ENCODE measurements around the gene DLG2. TPM values are rescaled to one million over a fixed set of nuclear protein-coding genes. Genes with fewer than 3 reads are reported as not detected.

The DLG2 gene
- polyA plus RNA-seq, 1 donor, result 8.1 TPM

GRCh38 chr11:84497181-84497580 is 1130.0 kb downstream of the DLG2 start:
- no CpG with 5 or more reads among the region's 1 CpG for WGBS (ENCODE audit: insufficient coverage, low lambda C conversion rate)
- H3K9me3 ChIP-seq (ENCODE audit: control insufficient read depth, low read depth, low read length), result no peaks in the 10 kb centered on the region
- H3K36me3 ChIP-seq (ENCODE audit: control insufficient read depth, insufficient read depth, low read length), result no peaks in the 10 kb centered on the region

GRCh38 chr11:84496122-84496521 is 1131.0 kb downstream of the DLG2 start:
- Histone ChIP-seq H3K27ac (ENCODE audit: low read length) (no peak overlapping the region), H3K27me3 (ENCODE audit: control insufficient read depth, insufficient read depth, low read length) (no peaks in the 10 kb centered on the region), H3K4me3 (ENCODE audit: low read length) (no peak overlapping the region), H3K4me1 (ENCODE audit: control insufficient read depth, insufficient read depth, low read length) (no peaks in the 10 kb centered on the region), H3K36me3 (ENCODE audit: control insufficient read depth, insufficient read depth, low read length) (no peaks in the 10 kb centered on the region), H3K9me3 (ENCODE audit: control insufficient read depth, low read depth, low read length) (no peaks in the 10 kb centered on the region)
- no peak for DNase-seq
- WGBS (ENCODE audit: insufficient coverage, low lambda C conversion rate), result no CpG with 5 or more reads among the region's 2 CpGs

More at GRCh38 chr11:84497181-84497580, 1130.0 kb downstream of the DLG2 start:
- H3K27ac ChIP-seq (ENCODE audit: low read length), result no peak overlapping the region
- no peaks in the 10 kb centered on the region for H3K27me3 ChIP-seq (ENCODE audit: control insufficient read depth, insufficient read depth, low read length)
- DNase-seq, result no peak
- H3K4me3 ChIP-seq (ENCODE audit: low read length), result no peak overlapping the region
- H3K4me1 ChIP-seq (ENCODE audit: control insufficient read depth, insufficient read depth, low read length), result no peaks in the 10 kb centered on the region

- Histone ChIP-seq H3K27ac (ENCODE audit: low read length) (no peak overlapping the region), H3K4me3 (ENCODE audit: low read length) (no peak overlapping the region), H3K27me3 (ENCODE audit: control insufficient read depth, insufficient read depth, low read length) (no peaks in the 10 kb centered on the region), H3K4me1 (ENCODE audit: control insufficient read depth, insufficient read depth, low read length) (no peaks in the 10 kb centered on the region), H3K36me3 (ENCODE audit: control insufficient read depth, insufficient read depth, low read length) (no peaks in the 10 kb centered on the region), H3K9me3 (ENCODE audit: control insufficient read depth, low read depth, low read length) (no peaks in the 10 kb centered on the region)
- DNase-seq, result no peak
- no CpG with 5 or more reads among the region's 4 CpGs for WGBS (ENCODE audit: insufficient coverage, low lambda C conversion rate)
Measured at GRCh38 chr11:84480131-84480530, 1147.0 kb downstream of the DLG2 start.

GRCh38 chr11:84476581-84476980 is 1150.6 kb downstream of the DLG2 start:
- Histone ChIP-seq H3K4me3 (ENCODE audit: low read length) (no peak overlapping the region), H3K27me3 (ENCODE audit: control insufficient read depth, insufficient read depth, low read length) (no peaks in the 10 kb centered on the region), H3K4me1 (ENCODE audit: control insufficient read depth, insufficient read depth, low read length) (no peaks in the 10 kb centered on the region), H3K36me3 (ENCODE audit: control insufficient read depth, insufficient read depth, low read length) (no peaks in the 10 kb centered on the region), H3K9me3 (ENCODE audit: control insufficient read depth, low read depth, low read length) (no peaks in the 10 kb centered on the region), H3K27ac (ENCODE audit: low read length) (no peak overlapping the region)
- no peak for DNase-seq

- no peaks in the 10 kb centered on the region for H3K4me1 ChIP-seq (ENCODE audit: control insufficient read depth, insufficient read depth, low read length)
- H3K36me3 ChIP-seq (ENCODE audit: control insufficient read depth, insufficient read depth, low read length), result no peaks in the 10 kb centered on the region
- no peak overlapping the region for H3K27ac ChIP-seq (ENCODE audit: low read length)
- H3K27me3 ChIP-seq (ENCODE audit: control insufficient read depth, insufficient read depth, low read length), result no peaks in the 10 kb centered on the region
- DNase-seq, result no peak
- WGBS (ENCODE audit: insufficient coverage, low lambda C conversion rate), result 33% methylated on average over 1 of the region's 1 CpG
- no peaks in the 10 kb centered on the region for H3K9me3 ChIP-seq (ENCODE audit: control insufficient read depth, low read depth, low read length)
- no peak overlapping the region for H3K4me3 ChIP-seq (ENCODE audit: low read length)
Measured at GRCh38 chr11:84471501-84471900, 1155.6 kb downstream of the DLG2 start.

DNA sequence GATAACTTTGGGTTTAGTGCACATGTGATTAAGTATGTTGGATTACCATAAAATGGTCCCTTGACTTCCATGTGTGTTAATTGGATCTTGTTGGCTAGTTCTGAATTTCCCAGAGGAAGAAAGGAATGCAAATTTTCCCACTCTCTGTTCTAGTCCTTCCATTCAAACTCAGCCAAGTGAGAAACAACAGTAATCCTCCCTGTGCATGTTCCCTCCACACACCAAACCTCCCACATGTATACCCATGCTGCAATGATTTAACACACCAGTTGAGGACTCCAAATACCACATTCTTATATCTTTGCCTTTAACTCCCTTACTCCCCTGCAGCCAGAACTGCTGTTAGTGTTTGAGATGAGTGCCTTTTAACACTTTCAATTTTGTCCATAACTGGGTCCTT is 1158.9 kb downstream of the DLG2 start:
- Histone ChIP-seq H3K27me3 (ENCODE audit: control insufficient read depth, insufficient read depth, low read length) (no peaks in the 10 kb centered on the region), H3K27ac (ENCODE audit: low read length) (no peak overlapping the region), H3K4me1 (ENCODE audit: control insufficient read depth, insufficient read depth, low read length) (no peaks in the 10 kb centered on the region), H3K9me3 (ENCODE audit: control insufficient read depth, low read depth, low read length) (no peaks in the 10 kb centered on the region), H3K4me3 (ENCODE audit: low read length) (no peak overlapping the region), H3K36me3 (ENCODE audit: control insufficient read depth, insufficient read depth, low read length) (no peaks in the 10 kb centered on the region)
- no peak for DNase-seq

DNA sequence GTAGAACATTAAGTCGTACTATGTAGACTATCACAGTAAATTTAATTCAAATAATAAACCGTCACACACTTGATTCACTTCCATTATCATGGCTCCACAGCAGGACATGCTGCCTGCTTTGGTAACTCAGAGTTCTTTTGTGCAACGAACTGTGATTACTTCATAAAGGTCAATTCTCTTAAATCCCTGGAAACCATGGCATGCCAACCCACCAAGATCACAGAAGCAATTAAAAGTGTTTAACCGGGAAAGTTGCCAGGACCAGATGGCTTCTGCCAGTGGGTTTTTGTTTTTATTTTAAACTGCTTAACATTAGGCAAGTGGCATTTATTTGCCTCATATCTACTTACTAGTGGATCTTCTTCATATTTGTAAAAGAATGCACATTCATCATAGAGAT is 1162.1 kb downstream of the DLG2 start:
- WGBS (ENCODE audit: insufficient coverage, low lambda C conversion rate), result 92% methylated on average over 2 of the region's 4 CpGs
- H3K27me3 ChIP-seq (ENCODE audit: control insufficient read depth, insufficient read depth, low read length), result no peaks in the 10 kb centered on the region
- H3K4me1 ChIP-seq (ENCODE audit: control insufficient read depth, insufficient read depth, low read length), result no peaks in the 10 kb centered on the region
- H3K4me3 ChIP-seq (ENCODE audit: low read length), result no peak overlapping the region
- H3K27ac ChIP-seq (ENCODE audit: low read length), result no peak overlapping the region
- H3K36me3 ChIP-seq (ENCODE audit: control insufficient read depth, insufficient read depth, low read length), result no peaks in the 10 kb centered on the region
- no peaks in the 10 kb centered on the region for H3K9me3 ChIP-seq (ENCODE audit: control insufficient read depth, low read depth, low read length)
- no peak for DNase-seq

- no peak overlapping the region for H3K27ac ChIP-seq (ENCODE audit: low read length)
- no peaks in the 10 kb centered on the region for H3K36me3 ChIP-seq (ENCODE audit: control insufficient read depth, insufficient read depth, low read length)
- no peaks in the 10 kb centered on the region for H3K9me3 ChIP-seq (ENCODE audit: control insufficient read depth, low read depth, low read length)
- no peak overlapping the region for H3K4me3 ChIP-seq (ENCODE audit: low read length)
- H3K4me1 ChIP-seq (ENCODE audit: control insufficient read depth, insufficient read depth, low read length), result no peaks in the 10 kb centered on the region
- DNase-seq, result no peak
- WGBS (ENCODE audit: insufficient coverage, low lambda C conversion rate), result no CpG with 5 or more reads among the region's 3 CpGs
- no peaks in the 10 kb centered on the region for H3K27me3 ChIP-seq (ENCODE audit: control insufficient read depth, insufficient read depth, low read length)
Measured at GRCh38 chr11:84455691-84456090, 1171.5 kb downstream of the DLG2 start.

DNA sequence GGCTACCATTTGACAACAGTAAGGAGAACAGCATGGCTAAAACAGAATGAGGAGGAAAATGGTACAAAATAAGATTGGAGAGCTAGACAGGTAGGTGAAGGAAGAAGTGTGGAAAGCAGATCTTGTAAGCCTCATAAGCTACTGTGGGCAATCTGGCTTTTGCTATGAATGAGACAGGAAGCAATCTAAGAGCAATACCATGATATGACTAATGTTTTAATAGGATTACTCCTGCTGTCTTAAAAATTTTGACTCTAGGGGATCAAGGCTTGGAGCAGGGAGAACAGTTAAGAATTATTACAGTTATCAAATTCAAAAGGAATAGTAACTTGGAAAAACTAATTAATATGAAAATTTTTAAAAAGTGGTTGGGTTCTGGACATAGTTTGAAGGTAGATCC is 1174.9 kb downstream of the DLG2 start:
- Histone ChIP-seq H3K9me3 (ENCODE audit: control insufficient read depth, low read depth, low read length) (no peaks in the 10 kb centered on the region), H3K4me3 (ENCODE audit: low read length) (no peak overlapping the region), H3K27ac (ENCODE audit: low read length) (no peak overlapping the region), H3K4me1 (ENCODE audit: control insufficient read depth, insufficient read depth, low read length) (no peaks in the 10 kb centered on the region), H3K27me3 (ENCODE audit: control insufficient read depth, insufficient read depth, low read length) (no peaks in the 10 kb centered on the region), H3K36me3 (ENCODE audit: control insufficient read depth, insufficient read depth, low read length) (no peaks in the 10 kb centered on the region)
- DNase-seq, result no peak

DNA sequence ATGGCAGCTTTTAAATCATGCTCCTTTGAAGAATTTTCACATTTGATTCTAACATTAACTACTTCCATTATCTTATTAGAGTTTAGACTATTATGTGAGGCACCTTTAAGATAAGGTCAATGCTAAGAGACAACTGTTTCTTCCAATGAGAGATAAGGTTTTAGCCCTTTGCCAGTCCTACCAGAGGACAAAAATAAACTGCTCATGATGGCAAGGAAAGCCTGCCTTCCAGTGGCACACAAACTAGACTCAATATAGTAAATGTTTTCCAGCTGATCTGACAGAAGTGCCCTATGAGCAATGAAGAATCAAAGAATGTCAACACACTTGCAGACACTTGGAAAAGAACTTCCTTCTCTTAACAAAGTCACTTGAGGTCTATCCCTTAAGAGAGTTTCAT is 1188.6 kb downstream of the DLG2 start:
- H3K27me3 ChIP-seq (ENCODE audit: control insufficient read depth, insufficient read depth, low read length), result peaks cover 12% of the 10 kb centered on the region
- DNase-seq, result no peak
- no peaks in the 10 kb centered on the region for H3K9me3 ChIP-seq (ENCODE audit: control insufficient read depth, low read depth, low read length)
- H3K27ac ChIP-seq (ENCODE audit: low read length), result no peak overlapping the region
- no peaks in the 10 kb centered on the region for H3K4me1 ChIP-seq (ENCODE audit: control insufficient read depth, insufficient read depth, low read length)
- no peak overlapping the region for H3K4me3 ChIP-seq (ENCODE audit: low read length)
- H3K36me3 ChIP-seq (ENCODE audit: control insufficient read depth, insufficient read depth, low read length), result no peaks in the 10 kb centered on the region

DNA sequence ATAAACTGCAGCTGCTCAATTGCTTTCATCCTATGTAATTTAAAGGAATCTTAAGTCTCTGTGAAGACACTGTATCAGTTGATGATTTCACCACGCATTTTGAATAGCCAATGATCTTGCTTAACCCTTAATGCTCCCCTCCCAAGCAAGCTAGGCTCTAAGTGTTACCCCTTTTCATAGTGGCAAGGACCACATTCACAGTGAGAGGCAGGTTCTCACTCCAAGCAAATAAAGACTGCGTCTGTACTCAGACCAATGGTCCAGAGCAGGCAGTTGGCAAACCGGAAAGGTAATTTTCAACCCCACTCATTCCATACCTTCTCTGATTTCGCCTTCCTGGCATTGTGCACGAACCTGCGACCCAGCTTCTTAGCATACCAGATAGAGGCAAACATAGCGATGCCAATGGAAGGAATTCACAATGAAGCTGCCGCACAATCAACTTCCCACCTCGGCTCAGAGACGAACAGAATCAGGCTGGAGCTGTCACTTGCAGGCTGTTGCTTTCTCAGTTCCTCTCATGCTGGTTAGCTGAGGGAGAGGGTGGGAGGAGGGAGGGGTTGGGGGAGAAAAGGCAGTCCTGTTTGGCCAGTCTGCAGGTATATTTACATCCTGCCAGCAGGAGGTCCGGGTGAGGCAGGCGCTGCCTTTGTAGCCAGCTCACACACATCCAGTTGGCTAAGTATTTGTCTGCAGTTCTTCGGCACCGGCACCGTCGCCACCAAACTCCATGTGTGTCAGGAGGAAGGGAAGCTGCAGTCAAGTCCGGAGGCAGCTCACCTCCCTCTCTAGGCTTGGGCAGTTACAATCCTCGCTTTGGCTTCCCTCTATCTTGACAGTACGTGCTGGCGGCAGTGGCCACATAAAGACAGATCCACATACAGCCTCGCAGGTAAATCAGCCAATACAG is 1189.8 kb downstream of the DLG2 start:
- no peaks in the 10 kb centered on the region for H3K9me3 ChIP-seq (ENCODE audit: control insufficient read depth, low read depth, low read length)
- WGBS (ENCODE audit: insufficient coverage, low lambda C conversion rate), result no CpG with 5 or more reads among the region's 21 CpGs
- H3K4me3 ChIP-seq (ENCODE audit: low read length), result peak overlapping the region; percentile 7
- H3K36me3 ChIP-seq (ENCODE audit: control insufficient read depth, insufficient read depth, low read length), result no peaks in the 10 kb centered on the region
- DNase-seq, result peak in 1 of 2 donors; percentile 3
- peaks cover 12% of the 10 kb centered on the region for H3K27me3 ChIP-seq (ENCODE audit: control insufficient read depth, insufficient read depth, low read length)
- H3K4me1 ChIP-seq (ENCODE audit: control insufficient read depth, insufficient read depth, low read length), result no peaks in the 10 kb centered on the region
- H3K27ac ChIP-seq (ENCODE audit: low read length), result no peak overlapping the region
